Body of pancreas (tissue), 4 donors: ENCODE data around the gene SPAG8. TPM values are rescaled to one million over a fixed set of nuclear protein-coding genes. Genes with fewer than 3 reads are reported as not detected.

Source experiments
- ATAC-seq: fragments of 150-250 bp; one replicate; pipeline ENCODE4 v1.9.1; 2016
- DNase-seq, 4 donors: peaks; one replicate each; pipeline ENCODE4 v3.0.0-alpha.2; 2019
- H3K27ac ChIP-seq, 4 donors: fragments of 200-600 bp; sonication (generic); 1 replicate in 3 of 4; 2 replicates in 1 of 4; pipeline versions ENCODE4 v1.5.1 to v1.6.1; 2016 to 2019; ENCODE audit warnings: mild to moderate bottlenecking in 1 of 4, mixed read lengths in 1 of 4, moderate library complexity in 1 of 4
- H3K27me3 ChIP-seq, 2 donors: fragments of 200-600 bp; sonication (generic); one replicate each; pipeline ENCODE4 v1.6.0; 2016; ENCODE audit warnings: mild to moderate bottlenecking in 1 of 2
- H3K36me3 ChIP-seq, 2 donors: fragments of 200-600 bp; sonication (generic); replicated peaks in 1 of 2; 2 replicates each; pipeline ENCODE4 v1.5.1; 2016; ENCODE audit warnings: low read depth in 2 of 2; ENCODE audit not compliant: insufficient read depth in 1 of 2
- H3K4me1 ChIP-seq: fragments of 200-600 bp; sonication (generic); one replicate; pipeline ENCODE4 v1.6.0; 2016
- H3K4me3 ChIP-seq, 2 donors: fragments of 200-600 bp; sonication (generic); 1 replicate in 1 of 2; 2 replicates in 1 of 2; pipeline ENCODE4 v1.5.1; 2016 to 2019
- H3K9me3 ChIP-seq, 3 donors: fragments of 200-600 bp; sonication (generic); 1 replicate in 2 of 3; 2 replicates in 1 of 3; pipeline ENCODE4 v1.5.1; 2016
- CTCF ChIP-seq, 7 experiments: fragments of 450-650 bp in 4 of 7; fragments of 200-600 bp in 3 of 7; sonication (generic) in 3 of 7; IDR thresholded peaks; one replicate each; pipeline ENCODE4 v1.5.1; 2016 to 2019; ENCODE audit warnings: antibody characterized with exemption in 7 of 7
- POLR2A ChIP-seq, 3 donors: fragments of 450-650 bp; IDR thresholded peaks; one replicate each; pipeline ENCODE4 v1.6.1; 2016; ENCODE audit warnings: antibody characterized with exemption in 3 of 3, mild to moderate bottlenecking in 2 of 3
- WGBS, 2 donors: methylation state at CpG; one replicate each; pipeline ENCODE4 v1.1.5; 2017; 5-methylcytosine and 5-hydroxymethylcytosine counted together
- intact Hi-C: fragments of 100-400 bp; cut with DNase I; formaldehyde crosslinking; loops from one replicate; pipeline ENCODE4 v1.15.1; 2023
- total RNA-seq, 2 donors: library from RNA; depleted of rRNA; stranded (reverse); fragments of >200 nt; gene quantifications; one replicate each; pipeline ENCODE4 v1.1.0, GENCODE V29; 2016

The SPAG8 gene
- total RNA-seq, 2 donors from 2014 or later, result 1.6 TPM; not detected in 1

- Histone ChIP-seq H3K36me3 (no peaks in the 10 kb centered on the region), H3K4me3 (no peak overlapping the region), H3K27ac (no peak overlapping the region), H3K9me3 (no peaks in the 10 kb centered on the region), H3K4me1 (peaks cover 24% of the 10 kb centered on the region), H3K27me3 (no peaks in the 10 kb centered on the region)
- DNase-seq (peak; percentile 39 to 68 (median 56)), ATAC-seq (peak; percentile 57)
- TF ChIP-seq CTCF (IDR thresholded peaks at IDR 0.05) (peak; percentile 35 to 82 (median 70)), POLR2A (IDR thresholded peaks at IDR 0.05) (no peak)
- 38 to 44% methylated on average over 4 of the region's 4 CpGs for WGBS, 2 donors
- intact Hi-C loops, result no loop called here
Measured at GRCh38 chr9:35826071-35826701, 14.1 kb upstream of the SPAG8 start.

GRCh38 chr9:35822926-35823325 lies 10.9 kb upstream of the SPAG8 start:
- TF ChIP-seq POLR2A (IDR thresholded peaks at IDR 0.05) (no peak), CTCF (IDR thresholded peaks at IDR 0.05) (no peak)
- H3K27ac ChIP-seq, result no peak overlapping the region
- no peaks in the 10 kb centered on the region for H3K36me3 ChIP-seq
- H3K4me3 ChIP-seq, result no peak overlapping the region
- H3K27me3 ChIP-seq, result no peaks in the 10 kb centered on the region
- intact Hi-C loops, result no loop called here
- peaks cover 6% of the 10 kb centered on the region for H3K4me1 ChIP-seq
- H3K9me3 ChIP-seq, result no peaks in the 10 kb centered on the region
- ATAC-seq (no peak), DNase-seq (no peak)

- Histone ChIP-seq H3K36me3 (no peaks in the 10 kb centered on the region), H3K9me3 (no peaks in the 10 kb centered on the region), H3K27ac (no peak overlapping the region), H3K27me3 (no peaks in the 10 kb centered on the region), H3K4me3 (no peak overlapping the region), H3K4me1 (no peaks in the 10 kb centered on the region)
- intact Hi-C loops, result no loop called here
- DNase-seq (no peak), ATAC-seq (no peak)
- TF ChIP-seq CTCF (IDR thresholded peaks at IDR 0.05) (no peak), POLR2A (IDR thresholded peaks at IDR 0.05) (no peak)
Measured at GRCh38 chr9:35820076-35820475, 8.0 kb upstream of the SPAG8 start.

- Histone ChIP-seq H3K9me3 (no peaks in the 10 kb centered on the region), H3K27me3 (no peaks in the 10 kb centered on the region), H3K36me3 (no peaks in the 10 kb centered on the region), H3K27ac (no peak overlapping the region), H3K4me1 (peaks cover 11% of the 10 kb centered on the region), H3K4me3 (no peak overlapping the region)
- no peak for ATAC-seq
- TF ChIP-seq CTCF (IDR thresholded peaks at IDR 0.05) (no peak), POLR2A (IDR thresholded peaks at IDR 0.05) (no peak)
- DNase-seq, result no peak
- intact Hi-C loops, result no loop called here
- WGBS, 2 donors, result 74 to 79% methylated on average over 3 of the region's 3 CpGs
Measured at GRCh38 chr9:35818341-35818740, 6.3 kb upstream of the SPAG8 start.

- TF ChIP-seq POLR2A (IDR thresholded peaks at IDR 0.05) (no peak), CTCF (IDR thresholded peaks at IDR 0.05) (no peak)
Measured at GRCh38 chr9:35816708-35817107, 4.6 kb upstream of the SPAG8 start.

More at GRCh38 chr9:35816708-35817107, 4.6 kb upstream of the SPAG8 start:
- no peaks in the 10 kb centered on the region for H3K27me3 ChIP-seq
- no peak overlapping the region for H3K27ac ChIP-seq
- ATAC-seq (no peak), DNase-seq (no peak)
- H3K4me3 ChIP-seq, result no peak overlapping the region
- H3K4me1 ChIP-seq, result peaks cover 25% of the 10 kb centered on the region
- WGBS, 2 donors, result 69 to 86% methylated on average over 1 of the region's 1 CpG
- H3K9me3 ChIP-seq, result no peaks in the 10 kb centered on the region
- no peaks in the 10 kb centered on the region for H3K36me3 ChIP-seq
- intact Hi-C loops, result no loop called here
